Right hindlimb (tissue), 1 donor: ENCODE data around the gene GIGYF2.
"Not testable (repeated sequence)": the region's sequence is repeated elsewhere in the genome, so short reads cannot be mapped to it uniquely, and the experiment has no call there.

Source experiments
- DNase-seq: peaks from one replicate; pipeline ENCODE4 v3.0.0-alpha.2; 2018

The GIGYF2 gene

GRCh38 chr2:232897598-232898408 lies 200.7 kb downstream of the GIGYF2 start:
- no peak for DNase-seq

GRCh38 chr2:232898592-232899543 lies 201.7 kb downstream of the GIGYF2 start:
- DNase-seq, result no peak

DNA sequence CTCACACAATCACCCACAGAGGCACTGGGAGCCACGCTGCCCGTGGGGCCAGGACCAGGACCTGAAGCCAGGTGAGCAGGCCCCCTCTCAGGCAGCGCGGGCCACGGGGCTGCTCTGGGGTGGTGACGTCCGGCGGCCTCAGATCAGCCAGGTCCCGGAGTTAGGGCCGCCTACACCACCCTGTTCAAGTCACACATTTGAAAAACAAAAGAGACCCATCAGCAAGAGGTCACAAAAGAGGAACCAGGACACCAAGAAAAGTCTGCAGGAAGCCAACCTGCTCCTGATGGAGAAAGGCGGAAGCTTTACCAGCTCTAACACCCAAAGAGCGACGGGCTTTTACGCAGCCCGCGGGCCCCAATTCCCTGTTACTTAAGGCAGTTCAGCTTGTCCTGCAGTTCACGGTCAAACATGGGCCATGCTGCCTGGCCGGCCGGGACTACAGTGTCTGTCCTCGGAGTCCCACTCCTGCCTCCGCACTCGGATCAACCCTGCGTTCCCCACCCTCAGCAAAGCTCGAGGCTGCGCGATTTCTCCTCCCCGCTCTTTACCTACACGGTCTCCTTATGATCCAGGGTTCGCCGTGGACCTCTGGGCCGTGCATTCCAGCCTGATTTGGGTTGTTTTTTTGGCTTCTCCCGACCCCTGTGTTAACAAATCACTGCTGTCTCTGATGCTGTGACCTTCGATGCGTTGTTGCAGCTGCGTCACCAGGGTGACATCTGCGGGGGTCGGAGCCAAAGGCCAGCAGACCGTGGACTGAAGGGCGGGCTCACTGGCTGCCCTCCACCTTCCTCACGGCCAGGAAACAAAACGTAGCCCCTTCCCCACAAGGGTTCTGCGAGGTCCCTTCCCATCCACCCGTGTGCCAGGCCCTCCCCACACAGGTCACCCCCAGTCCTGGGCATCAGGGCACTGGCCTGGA lies 203.9 kb downstream of the GIGYF2 start:
- no peak for DNase-seq

DNA sequence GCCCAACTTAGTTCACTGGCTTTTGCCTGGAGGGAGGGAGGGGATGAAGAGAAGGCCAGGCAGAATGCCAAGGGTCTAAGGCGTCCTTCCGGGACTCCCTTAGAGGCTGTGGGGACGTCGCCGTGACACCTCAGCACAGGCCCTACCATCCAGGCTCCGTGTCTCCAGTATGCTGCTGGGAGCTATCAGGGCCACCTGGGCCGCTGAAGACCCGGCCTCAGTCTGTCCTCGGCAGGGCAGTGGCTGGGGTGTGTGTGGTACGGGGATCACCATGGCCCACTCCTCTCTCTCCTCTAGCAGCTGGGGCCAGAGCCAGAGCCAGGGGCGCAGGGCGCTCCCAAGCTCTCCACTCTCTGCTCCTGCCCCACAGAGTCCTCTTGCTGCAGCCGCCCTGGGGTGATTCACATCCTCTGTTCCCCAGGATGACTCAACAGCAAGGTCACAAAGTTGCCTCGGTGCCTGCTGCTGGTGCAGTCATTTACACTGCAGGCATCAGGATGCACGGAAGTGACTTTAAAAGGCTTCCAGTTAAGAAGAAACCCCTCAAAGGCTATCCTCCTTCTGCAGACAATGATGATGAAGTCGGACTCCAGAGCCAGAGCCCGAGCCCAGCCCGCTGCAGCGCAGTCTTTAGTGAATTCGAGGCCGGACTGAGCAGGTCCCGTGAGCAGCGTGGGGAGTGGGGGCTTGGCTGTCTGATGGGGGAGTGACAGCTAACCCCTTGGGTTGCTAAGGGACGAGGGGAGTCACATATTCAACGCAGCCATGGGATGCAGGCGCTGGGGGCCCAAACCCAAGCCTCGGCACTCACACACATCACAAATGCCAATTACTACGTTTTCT lies 204.8 kb downstream of the GIGYF2 start:
- no peak for DNase-seq

DNA sequence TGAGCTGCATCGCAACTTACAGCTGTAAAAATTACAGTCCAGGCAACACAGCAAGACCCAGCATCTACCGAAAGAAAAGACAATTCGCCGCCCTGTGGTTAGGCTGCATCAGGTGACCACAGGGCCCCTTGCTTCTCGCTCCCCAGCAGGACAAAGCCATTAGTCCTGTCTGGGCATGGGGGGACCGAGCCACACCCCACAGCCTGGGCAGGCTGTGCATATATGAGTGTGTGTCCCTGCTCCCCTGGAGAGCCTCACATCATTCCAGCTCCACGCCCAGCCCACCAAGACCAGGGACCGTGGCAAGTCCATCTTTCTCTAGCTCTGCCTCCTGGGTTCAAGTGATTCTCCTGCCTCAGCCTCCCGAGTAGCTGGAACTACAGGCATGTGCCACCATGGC lies 206.9 kb downstream of the GIGYF2 start:
- no peak for DNase-seq

- DNase-seq, result not testable (repeated sequence)
Measured at GRCh38 chr2:232906867-232907717, 210.0 kb downstream of the GIGYF2 start.

- not testable (repeated sequence) for DNase-seq
Measured at GRCh38 chr2:232907718-232908085, 210.6 kb downstream of the GIGYF2 start.

GRCh38 chr2:232908695-232909094 lies 211.6 kb downstream of the GIGYF2 start:
- DNase-seq, result no peak
